OCI-LY7 (cell line): Measurements from ENCODE around the gene RFX2. TPM values are rescaled to one million over a fixed set of nuclear protein-coding genes. Genes with fewer than 3 reads are reported as not detected.

ENCODE experiments used
- BruUV-seq: library from RNA; stranded (reverse); fragments of 400-500 nt; replicated peaks from 2 replicates; lab custom pipeline; 2021; lab: Mats Ljungman, UMichigan
- CTCF ChIA-PET: fragments of 300-600 bp; sonication (Branson Sonifier 250); formaldehyde crosslinking; loops from one replicate; lab custom pipeline; 2022; ENCODE audit warnings: antibody characterized with exemption; ENCODE audit not compliant: unreplicated experiment; lab: Charles Lee
- POLR2A ChIA-PET: fragments of 300-600 bp; sonication (Branson Sonifier 250); formaldehyde crosslinking; loops from one replicate; lab custom pipeline; 2022; ENCODE audit warnings: antibody characterized with exemption; lab: Charles Lee
- DNase-seq: peaks from one replicate; pipeline ENCODE4 v3.0.0-alpha.2; 2015; ENCODE audit warnings: low spot score
- H2AFZ ChIP-seq: fragments of 200-600 bp; sonication (generic), shearing (Covaris generic); 2 replicates; pipeline ENCODE4 v1.6.1; 2014; ENCODE audit warnings: mild to moderate bottlenecking, antibody characterized with exemption, low read length, moderate library complexity
- H3K27ac ChIP-seq: fragments of 200-600 bp; sonication (generic); 2 replicates; pipeline ENCODE4 v1.5.1; 2014; ENCODE audit warnings: mixed run types, low read depth, mild to moderate bottlenecking, moderate library complexity, low read length, inconsistent platforms; ENCODE audit not compliant: poor library complexity, severe bottlenecking
- H3K36me3 ChIP-seq: fragments of 200-600 bp; sonication (generic); 2 replicates; pipeline ENCODE4 v1.6.1; 2014; ENCODE audit warnings: mild to moderate bottlenecking, antibody characterized with exemption, low read length, moderate library complexity, mixed read lengths; ENCODE audit not compliant: insufficient read depth
- H3K4me1 ChIP-seq: fragments of 200-600 bp; sonication (generic); 2 replicates; pipeline ENCODE4 v1.5.1; 2014; ENCODE audit warnings: mild to moderate bottlenecking, low read length; ENCODE audit not compliant: insufficient read depth, poor library complexity, severe bottlenecking
- H3K4me2 ChIP-seq: fragments of 200-600 bp; sonication (generic); 2 replicates; pipeline ENCODE4 v1.6.1; 2014; ENCODE audit warnings: mild to moderate bottlenecking, low read length
- H3K4me3 ChIP-seq: fragments of 200-600 bp; sonication (generic); 2 replicates; pipeline ENCODE4 v1.5.1; 2014; ENCODE audit warnings: mild to moderate bottlenecking, low read depth, low read length; ENCODE audit not compliant: poor library complexity, severe bottlenecking
- H3K79me2 ChIP-seq: fragments of 200-600 bp; sonication (generic); 2 replicates; pipeline ENCODE4 v1.6.1; 2016; ENCODE audit warnings: low read depth, mild to moderate bottlenecking, low read length, moderate library complexity, mixed read lengths; ENCODE audit not compliant: insufficient read depth
- H3K9me2 ChIP-seq: fragments of 200-600 bp; sonication (generic); 2 replicates; pipeline ENCODE4 v1.6.1; 2016; ENCODE audit warnings: mild to moderate bottlenecking, low read length, mixed read lengths; ENCODE audit not compliant: insufficient read depth
- H3K9me3 ChIP-seq: fragments of 200-600 bp; sonication (generic); 2 replicates; pipeline ENCODE4 v1.6.1; 2014; ENCODE audit warnings: mild to moderate bottlenecking, mixed run types, low read length, mixed read lengths
- H4K20me1 ChIP-seq: fragments of 200-600 bp; sonication (generic); 2 replicates; pipeline ENCODE4 v1.6.1; 2014; ENCODE audit warnings: mild to moderate bottlenecking, antibody characterized with exemption, low read length, moderate library complexity, mixed read lengths; ENCODE audit not compliant: insufficient read depth
- EZH2phosphoT487 ChIP-seq: fragments of 200-600 bp; sonication (generic); IDR thresholded peaks from 2 replicates; pipeline ENCODE4 v1.6.1; 2018; ENCODE audit warnings: low read depth, borderline replicate concordance, mild to moderate bottlenecking, mixed run types, antibody characterized with exemption, low read length, moderate library complexity, mixed read lengths
- intact Hi-C: fragments of 100-400 bp; cut with micrococcal nuclease; formaldehyde crosslinking; loops from one replicate; pipeline ENCODE4 v1.10.0; 2022; ENCODE audit not compliant: unreplicated experiment
- total RNA-seq, 2 experiments: library from RNA; depleted of rRNA in 1 of 2; stranded (reverse); fragments of >200 nt in 1 of 2; shearing (Covaris generic) in 1 of 2; gene quantifications; 2 replicates each; pipeline ENCODE4 v1.2.3, GENCODE V29; 2014 to 2022
- TF ChIP-seq, protein P1 (sequence below): fragments of 200-600 bp; sonication (generic); conservative IDR thresholded peaks from 2 replicates; pipeline ENCODE4 v1.5.1; 2014; ENCODE audit warnings: mild to moderate bottlenecking, antibody characterized with exemption, low read length, moderate library complexity, mixed read lengths

Gene RFX2
- total RNA-seq, 2 experiments from 2014 or later: 11.0 to 11.8 TPM

GRCh38 chr19:5959260-5960004 lies 150.9 kb downstream of the RFX2 start:
- no peak for TF ChIP-seq EZH2phosphoT487
- TF ChIP-seq, protein P1, sequence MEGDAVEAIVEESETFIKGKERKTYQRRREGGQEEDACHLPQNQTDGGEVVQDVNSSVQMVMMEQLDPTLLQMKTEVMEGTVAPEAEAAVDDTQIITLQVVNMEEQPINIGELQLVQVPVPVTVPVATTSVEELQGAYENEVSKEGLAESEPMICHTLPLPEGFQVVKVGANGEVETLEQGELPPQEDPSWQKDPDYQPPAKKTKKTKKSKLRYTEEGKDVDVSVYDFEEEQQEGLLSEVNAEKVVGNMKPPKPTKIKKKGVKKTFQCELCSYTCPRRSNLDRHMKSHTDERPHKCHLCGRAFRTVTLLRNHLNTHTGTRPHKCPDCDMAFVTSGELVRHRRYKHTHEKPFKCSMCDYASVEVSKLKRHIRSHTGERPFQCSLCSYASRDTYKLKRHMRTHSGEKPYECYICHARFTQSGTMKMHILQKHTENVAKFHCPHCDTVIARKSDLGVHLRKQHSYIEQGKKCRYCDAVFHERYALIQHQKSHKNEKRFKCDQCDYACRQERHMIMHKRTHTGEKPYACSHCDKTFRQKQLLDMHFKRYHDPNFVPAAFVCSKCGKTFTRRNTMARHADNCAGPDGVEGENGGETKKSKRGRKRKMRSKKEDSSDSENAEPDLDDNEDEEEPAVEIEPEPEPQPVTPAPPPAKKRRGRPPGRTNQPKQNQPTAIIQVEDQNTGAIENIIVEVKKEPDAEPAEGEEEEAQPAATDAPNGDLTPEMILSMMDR: no peak
- no TSS peak for BruUV-seq
- H3K4me3 ChIP-seq: no peak overlapping the region
- H4K20me1 ChIP-seq: no peaks in the 10 kb centered on the region; the same call in 1 of the 2 replicates
- CTCF ChIA-PET: no interaction called here
- no peaks in the 10 kb centered on the region for H3K9me2 ChIP-seq
- no peak overlapping the region for H3K27ac ChIP-seq
- no peak overlapping the region for H3K4me2 ChIP-seq
- no peaks in the 10 kb centered on the region for H3K9me3 ChIP-seq
- H3K36me3 ChIP-seq: peaks cover 33% of the 10 kb centered on the region; the same call in 1 of the 2 replicates
- POLR2A ChIA-PET: interaction anchor here (0.6 kb wide), 1 partner anchor 1315 kb away, joined by 4 read pairs; no protein-coding TSS in a partner anchor
- H2AFZ ChIP-seq: no peak overlapping the region
- H3K79me2 ChIP-seq: peaks cover 96% of the 10 kb centered on the region
- no peak for DNase-seq
- peaks cover 37% of the 10 kb centered on the region for H3K4me1 ChIP-seq
- intact Hi-C loops: no loop called here

- TF ChIP-seq, protein P1: no peak
- TF ChIP-seq EZH2phosphoT487: no peak
- no peak overlapping the region for H3K4me3 ChIP-seq
- H3K9me2 ChIP-seq: no peaks in the 10 kb centered on the region
- peaks cover 96% of the 10 kb centered on the region for H3K79me2 ChIP-seq
- no peak overlapping the region for H3K4me2 ChIP-seq
- no TSS peak for BruUV-seq
- no peak overlapping the region for H3K27ac ChIP-seq
- peaks cover 28% of the 10 kb centered on the region; the same call in 1 of the 2 replicates for H3K36me3 ChIP-seq
- DNase-seq: no peak
- no peak overlapping the region for H2AFZ ChIP-seq
- no peaks in the 10 kb centered on the region; the same call in 1 of the 2 replicates for H4K20me1 ChIP-seq
- H3K4me1 ChIP-seq: peaks cover 44% of the 10 kb centered on the region
- intact Hi-C loops: no loop called here
- no peaks in the 10 kb centered on the region for H3K9me3 ChIP-seq
- ChIA-PET POLR2A (no interaction called here), CTCF (no interaction called here)
Measured at GRCh38 chr19:5958851-5959122, 151.5 kb downstream of the RFX2 start.
